HK-2 (cell line): Measurements from ENCODE around the gene KRR1.
"Not testable (repeated sequence)": the region's sequence is repeated elsewhere in the genome, so short reads cannot be mapped to it uniquely, and the experiment has no call there.

ENCODE experiments used
- DNase-seq: peaks from one replicate; pipeline ENCODE4 v3.0.0-alpha.2; 2018; ENCODE audit not compliant: unreplicated experiment

KRR1 gene

GRCh38 chr12:75525263-75525662, 13.9 kb upstream of the KRR1 start:
- no peak for DNase-seq

GRCh38 chr12:75522124-75522523, 10.7 kb upstream of the KRR1 start:
- DNase-seq: not testable (repeated sequence)

GRCh38 chr12:75521224-75521623, 9.8 kb upstream of the KRR1 start:
- DNase-seq: not testable (repeated sequence)

GRCh38 chr12:75509621-75510020, 1.8 kb downstream of the KRR1 start:
- no peak for DNase-seq

GRCh38 chr12:75508159-75508558, 3.2 kb downstream of the KRR1 start:
- DNase-seq: no peak

GRCh38 chr12:75507086-75507485, 4.3 kb downstream of the KRR1 start:
- DNase-seq: no peak

- DNase-seq: no peak
These were observed 5.6 kb downstream of the KRR1 start for GRCh38 chr12:75505706-75506312.

- DNase-seq: no peak
These were observed 7.5 kb downstream of the KRR1 start for GRCh38 chr12:75503866-75504265.

GRCh38 chr12:75503459-75503858, 8.0 kb downstream of the KRR1 start:
- no peak for DNase-seq

- DNase-seq: no peak
These were observed 20.2 kb downstream of the KRR1 start for GRCh38 chr12:75491169-75491568.

DNA sequence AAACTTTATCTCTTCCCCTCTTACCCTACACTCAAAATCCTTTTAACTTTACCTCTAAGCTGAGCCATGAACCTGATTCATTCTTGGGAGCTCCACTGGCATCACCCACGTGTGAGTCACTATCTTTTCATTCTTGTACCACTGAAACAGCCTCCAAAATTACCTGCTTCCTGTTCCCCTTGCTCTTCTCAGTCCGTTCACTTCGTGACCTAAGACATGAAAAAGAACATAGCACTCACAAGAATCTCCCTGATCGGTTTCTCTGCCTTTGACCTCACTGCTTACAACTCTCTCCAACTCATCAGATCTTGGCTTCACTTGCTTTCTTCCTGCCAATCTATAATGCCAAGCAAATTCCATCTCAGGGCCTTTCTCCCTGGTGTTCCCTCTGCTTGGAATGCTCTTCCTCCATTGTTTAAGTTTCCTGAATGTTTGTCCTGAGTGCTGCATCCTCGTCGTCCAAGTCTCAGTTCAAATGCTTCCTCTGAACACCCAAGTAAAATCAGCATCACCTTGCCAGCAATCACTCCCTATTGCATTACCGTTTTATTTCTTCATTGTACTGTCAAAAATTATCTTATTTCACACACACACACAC, 21.7 kb downstream of the KRR1 start:
- no peak for DNase-seq

- DNase-seq: no peak
These were observed 22.2 kb downstream of the KRR1 start for GRCh38 chr12:75489187-75489586.

- no peak for DNase-seq
These were observed 22.9 kb downstream of the KRR1 start for GRCh38 chr12:75488553-75488952.

GRCh38 chr12:75487308-75487707, 24.1 kb downstream of the KRR1 start:
- DNase-seq: no peak

DNA sequence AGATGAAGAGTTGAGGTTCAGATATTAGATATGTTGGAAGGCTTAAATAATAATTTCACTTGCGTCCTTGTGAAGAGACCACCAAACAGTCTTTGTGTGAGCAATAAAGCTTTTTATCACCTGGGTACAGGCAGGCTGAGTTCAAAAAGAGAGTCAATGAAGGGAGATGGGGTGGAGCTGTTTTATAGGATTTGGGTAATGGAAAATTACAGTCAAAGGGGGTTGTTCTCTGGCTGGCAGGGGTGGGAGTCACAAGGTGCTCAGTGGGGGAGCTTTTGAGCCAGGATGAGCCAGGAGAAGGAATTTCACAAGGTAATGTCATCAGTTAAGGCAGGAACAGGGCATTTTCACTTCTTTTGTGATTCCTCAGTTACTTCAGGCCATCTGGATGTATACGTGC, 27.0 kb downstream of the KRR1 start:
- not testable (repeated sequence) for DNase-seq

DNA sequence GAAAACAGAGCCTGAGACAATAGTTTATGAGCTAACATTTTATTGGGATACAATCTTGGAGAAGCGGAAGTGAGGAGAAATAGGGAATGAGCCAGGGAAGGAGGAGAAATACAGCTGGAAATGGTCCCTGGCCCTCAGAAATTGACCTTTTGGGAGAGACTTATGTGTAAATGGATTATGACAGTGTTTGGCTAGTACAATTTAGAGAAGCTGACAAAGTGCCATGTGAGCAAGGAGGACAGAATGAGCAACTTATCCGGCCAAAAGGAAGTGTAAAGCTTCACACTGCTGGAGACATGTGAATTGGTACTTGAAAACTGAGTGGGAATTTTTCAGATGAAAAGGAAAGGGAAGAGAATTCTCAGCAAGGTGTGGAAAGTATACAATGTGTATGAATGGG, 28.0 kb downstream of the KRR1 start:
- no peak for DNase-seq

GRCh38 chr12:75482646-75483045, 28.8 kb downstream of the KRR1 start:
- DNase-seq: no peak

GRCh38 chr12:75481774-75482173, 29.6 kb downstream of the KRR1 start:
- DNase-seq: no peak

- no peak for DNase-seq
These were observed 30.2 kb downstream of the KRR1 start for GRCh38 chr12:75481013-75481705.

- peak; percentile 79 for DNase-seq
These were observed 30.9 kb downstream of the KRR1 start, which contains the start of gene GLIPR1 for GRCh38 chr12:75480469-75480949. TSS of gene GLIPR1 (plus strand) at chr12:75480755. CDS start at chr12:75480881, 126 bp downstream.

DNA sequence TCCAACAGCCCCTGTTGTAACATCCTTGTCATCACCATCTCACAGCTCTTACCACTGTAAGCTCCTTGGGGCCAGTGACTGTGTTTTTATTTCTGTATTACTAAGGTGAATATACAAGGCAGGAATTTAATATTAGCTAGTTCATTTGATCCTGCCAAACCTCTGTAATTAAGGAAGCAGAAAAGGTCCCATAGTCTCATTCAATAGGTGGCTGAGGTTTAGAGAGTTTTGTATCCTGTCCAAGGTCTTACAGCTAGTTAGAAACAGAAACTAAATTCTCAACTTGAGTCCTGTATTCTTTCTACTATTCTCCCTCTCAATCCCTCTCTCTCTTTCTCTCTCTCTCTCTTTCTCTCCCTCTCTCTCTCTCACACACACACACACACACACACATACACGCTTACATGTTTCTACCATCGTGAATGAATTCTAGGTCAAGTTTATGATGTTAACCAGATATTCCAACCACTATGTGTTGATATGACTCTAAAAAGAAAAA, 31.4 kb downstream of the KRR1 start:
- no peak for DNase-seq

DNA sequence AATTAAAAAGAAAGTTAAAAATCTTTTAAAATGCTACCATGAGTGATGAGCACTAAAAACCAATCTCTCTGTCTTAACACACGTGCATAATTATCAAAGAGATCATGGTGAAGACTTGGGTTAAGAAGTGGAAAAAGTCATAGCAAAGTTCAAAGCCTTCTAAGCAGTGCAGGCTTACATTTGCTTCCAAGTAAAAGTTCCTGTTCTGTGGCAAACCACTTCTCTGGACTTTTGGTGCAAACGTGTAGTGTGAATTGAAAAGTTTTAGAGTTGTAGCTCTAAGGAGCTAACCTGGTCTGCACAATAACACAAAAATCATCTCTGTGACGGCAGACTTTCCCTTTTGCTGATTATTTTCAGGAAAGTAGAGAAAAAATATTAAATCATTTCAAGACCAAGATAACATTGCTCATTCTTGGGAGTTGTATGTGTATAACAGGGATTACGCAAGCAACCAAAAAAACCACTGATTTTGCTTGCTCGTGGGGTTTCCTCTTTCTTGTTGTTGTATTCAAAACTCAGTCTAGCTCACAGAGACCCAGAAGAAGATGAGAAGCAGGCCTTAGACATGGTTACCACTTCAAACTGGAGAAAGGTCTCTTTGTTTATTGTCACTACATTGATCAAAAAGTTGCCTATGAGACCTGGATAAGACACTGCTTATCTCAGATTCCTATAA, 33.2 kb downstream of the KRR1 start:
- no peak for DNase-seq
